Esophagus squamous epithelium (tissue), 4 donors: Measurements from ENCODE around the gene LIPC.

ENCODE experiments used
- CTCF ChIP-seq, 6 experiments: fragments of 450-650 bp in 4 of 6; fragments of 200-600 bp in 2 of 6; sonication (generic) in 2 of 6; IDR thresholded peaks; one replicate each; pipeline ENCODE4 v1.5.1; 2016 to 2019; ENCODE audit warnings: antibody characterized with exemption in 6 of 6, mild to moderate bottlenecking in 4 of 6, moderate library complexity in 4 of 6
- POLR2A ChIP-seq, 4 donors: fragments of 450-650 bp; IDR thresholded peaks; one replicate each; pipeline ENCODE4 v1.6.1; 2017; ENCODE audit warnings: antibody characterized with exemption in 4 of 4, mild to moderate bottlenecking in 4 of 4, moderate library complexity in 3 of 4

GRCh38 chr15:58564981-58565380 lies 133.2 kb downstream of the LIPC start:
- TF ChIP-seq POLR2A (IDR thresholded peaks at IDR 0.05) (no peak), CTCF (IDR thresholded peaks at IDR 0.05) (no peak)
